ENCODE measurements around the gene DLGAP5.

Gene DLGAP5

DNA sequence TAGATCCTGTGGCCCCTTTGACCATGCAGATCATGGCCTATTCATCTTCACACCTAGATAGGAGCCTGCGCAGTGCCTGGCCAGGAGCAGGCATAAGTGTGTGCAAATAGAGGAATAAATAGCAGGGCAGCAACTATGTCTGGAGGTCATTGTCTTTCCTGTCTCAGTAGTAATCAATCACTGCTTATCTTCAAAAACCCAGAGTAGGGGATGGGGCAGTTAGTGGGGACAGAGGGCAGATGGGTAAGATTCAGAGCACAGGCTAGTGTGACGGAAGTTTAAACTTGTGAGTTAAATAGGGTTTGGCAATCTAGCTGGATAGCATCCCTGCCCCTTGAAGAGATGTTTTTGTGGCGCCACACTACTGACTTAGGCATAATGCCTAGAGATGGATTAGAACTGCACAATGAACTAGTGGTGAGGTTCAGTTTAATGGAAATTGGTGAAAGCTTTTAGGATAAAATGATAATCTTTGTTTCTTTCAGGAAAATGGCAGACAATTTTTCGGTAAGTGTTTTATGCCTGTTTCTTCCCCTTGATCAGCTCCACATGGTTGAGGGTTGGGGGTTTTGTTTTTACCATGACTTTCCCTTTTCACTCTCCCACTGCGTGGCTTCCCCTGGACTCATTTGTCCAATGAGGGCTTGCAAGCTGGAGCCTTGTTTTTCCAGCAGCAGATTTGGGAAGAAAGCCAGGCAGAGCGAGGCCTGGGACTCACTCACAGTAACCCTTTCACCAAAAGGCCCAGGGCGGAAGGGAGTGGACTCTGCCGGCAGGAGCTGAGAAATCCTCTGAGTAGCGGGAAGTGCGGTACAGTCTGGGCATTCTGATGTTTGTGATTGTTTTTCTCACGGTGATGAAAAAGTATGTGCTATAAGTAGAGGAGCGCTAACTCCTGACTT, 54.2 kb downstream of the DLGAP5 start:
- H3K4me2 ChIP-seq (ENCODE audit: low read depth, low read length) = no peak overlapping the region
- H3K79me2 ChIP-seq (ENCODE audit: low read length) = no peaks in the 10 kb centered on the region
- H3K27ac ChIP-seq (ENCODE audit: low read length) = no peak overlapping the region

DNA sequence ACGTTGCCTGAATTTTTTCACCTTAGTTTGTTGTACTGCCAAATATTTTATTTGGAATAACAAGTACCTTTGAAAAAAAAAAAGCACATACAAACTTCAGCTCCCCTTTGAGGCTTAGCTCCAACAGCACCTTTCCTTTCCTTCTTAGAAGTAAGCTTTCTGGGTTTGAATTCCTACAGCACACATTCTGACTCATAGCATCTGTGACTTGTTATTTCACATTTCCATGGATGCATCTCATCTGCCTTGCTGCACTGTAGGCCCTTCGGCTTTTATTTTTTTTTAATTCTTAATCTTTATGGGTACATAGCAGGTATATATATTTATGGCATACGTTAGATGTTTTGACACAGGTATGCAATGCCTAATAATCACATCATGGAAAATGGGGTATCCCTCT, 55.1 kb downstream of the DLGAP5 start:
- Histone ChIP-seq H2AFZ (ENCODE audit: low read length) (no peak overlapping the region), H3K4me2 (ENCODE audit: low read depth, low read length) (no peak overlapping the region), H4K20me1 (ENCODE audit: insufficient read depth, low read length) (no peaks in the 10 kb centered on the region), H3K79me2 (ENCODE audit: low read length) (no peaks in the 10 kb centered on the region), H3K27me3 (replicated peaks; ENCODE audit: insufficient read depth, low read length) (no peaks in the 10 kb centered on the region), H3K4me1 (ENCODE audit: low read length) (no peaks in the 10 kb centered on the region), H3K9ac (ENCODE audit: low read length) (no peak overlapping the region), H3F3A (ENCODE audit: insufficient read depth, low read length) (no peaks in the 10 kb centered on the region), H3K27ac (ENCODE audit: low read length) (no peak overlapping the region), H3K4me3 (ENCODE audit: low read length) (no peak overlapping the region), H3K9me2 (replicated peaks; ENCODE audit: insufficient read depth, low read length) (no peaks in the 10 kb centered on the region), H3K9me3 (replicated peaks; ENCODE audit: insufficient read depth, low read length) (no peaks in the 10 kb centered on the region), H3K36me3 (replicated peaks; ENCODE audit: insufficient read depth, low read length) (no peaks in the 10 kb centered on the region)
- DNase-seq = no peak
- TF ChIP-seq EZH2phosphoT487 (IDR thresholded peaks at IDR 0.05; ENCODE audit: low read length) (no peak), EZH2 (optimal IDR thresholded peaks at IDR 0.05; ENCODE audit: low read depth, low read length) (no peak)
- TF ChIP-seq, protein P1, sequence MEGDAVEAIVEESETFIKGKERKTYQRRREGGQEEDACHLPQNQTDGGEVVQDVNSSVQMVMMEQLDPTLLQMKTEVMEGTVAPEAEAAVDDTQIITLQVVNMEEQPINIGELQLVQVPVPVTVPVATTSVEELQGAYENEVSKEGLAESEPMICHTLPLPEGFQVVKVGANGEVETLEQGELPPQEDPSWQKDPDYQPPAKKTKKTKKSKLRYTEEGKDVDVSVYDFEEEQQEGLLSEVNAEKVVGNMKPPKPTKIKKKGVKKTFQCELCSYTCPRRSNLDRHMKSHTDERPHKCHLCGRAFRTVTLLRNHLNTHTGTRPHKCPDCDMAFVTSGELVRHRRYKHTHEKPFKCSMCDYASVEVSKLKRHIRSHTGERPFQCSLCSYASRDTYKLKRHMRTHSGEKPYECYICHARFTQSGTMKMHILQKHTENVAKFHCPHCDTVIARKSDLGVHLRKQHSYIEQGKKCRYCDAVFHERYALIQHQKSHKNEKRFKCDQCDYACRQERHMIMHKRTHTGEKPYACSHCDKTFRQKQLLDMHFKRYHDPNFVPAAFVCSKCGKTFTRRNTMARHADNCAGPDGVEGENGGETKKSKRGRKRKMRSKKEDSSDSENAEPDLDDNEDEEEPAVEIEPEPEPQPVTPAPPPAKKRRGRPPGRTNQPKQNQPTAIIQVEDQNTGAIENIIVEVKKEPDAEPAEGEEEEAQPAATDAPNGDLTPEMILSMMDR (IDR thresholded peaks at IDR 0.05; ENCODE audit: low read length) = no peak

More for the DNA sequence above, 54.2 kb downstream of the DLGAP5 start:
- no peak overlapping the region for H3K9ac ChIP-seq (ENCODE audit: low read length)
- H3K4me3 ChIP-seq (ENCODE audit: low read length) = no peak overlapping the region
- no peaks in the 10 kb centered on the region for H3F3A ChIP-seq (ENCODE audit: insufficient read depth, low read length)
- TF ChIP-seq, protein P1 (IDR thresholded peaks at IDR 0.05; ENCODE audit: low read length) = no peak
- TF ChIP-seq EZH2phosphoT487 (IDR thresholded peaks at IDR 0.05; ENCODE audit: low read length) (no peak), EZH2 (optimal IDR thresholded peaks at IDR 0.05; ENCODE audit: low read depth, low read length) (no peak)
- H3K4me1 ChIP-seq (ENCODE audit: low read length) = no peaks in the 10 kb centered on the region
- H2AFZ ChIP-seq (ENCODE audit: low read length) = no peak overlapping the region
- H3K36me3 ChIP-seq (replicated peaks; ENCODE audit: insufficient read depth, low read length) = no peaks in the 10 kb centered on the region
- no peaks in the 10 kb centered on the region for H3K27me3 ChIP-seq (replicated peaks; ENCODE audit: insufficient read depth, low read length)
- H3K9me3 ChIP-seq (replicated peaks; ENCODE audit: insufficient read depth, low read length) = no peaks in the 10 kb centered on the region
- no peaks in the 10 kb centered on the region for H4K20me1 ChIP-seq (ENCODE audit: insufficient read depth, low read length)
- DNase-seq = no peak
- no peaks in the 10 kb centered on the region for H3K9me2 ChIP-seq (replicated peaks; ENCODE audit: insufficient read depth, low read length)

DNA sequence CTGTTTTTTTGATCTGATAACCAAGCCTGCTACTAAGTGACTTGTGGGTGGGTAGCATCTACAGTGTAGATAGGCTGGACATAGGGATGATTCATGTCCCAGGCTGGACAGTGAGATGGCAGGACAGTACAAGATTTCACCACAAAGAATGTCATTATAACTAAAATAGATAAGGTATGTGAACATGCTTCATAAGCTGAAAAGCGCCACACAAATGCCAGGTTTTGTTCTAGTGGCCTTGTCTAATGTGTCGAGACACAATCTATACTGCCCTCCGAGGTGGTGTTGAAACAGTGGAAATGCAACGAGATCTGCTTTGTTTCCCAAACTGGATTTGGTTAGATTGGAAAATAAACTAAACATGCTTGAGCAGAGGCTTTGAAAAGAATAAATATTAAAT, 58.0 kb downstream of the DLGAP5 start:
- Histone ChIP-seq H3K36me3 (replicated peaks; ENCODE audit: insufficient read depth, low read length) (no peaks in the 10 kb centered on the region), H3K27me3 (replicated peaks; ENCODE audit: insufficient read depth, low read length) (no peaks in the 10 kb centered on the region), H2AFZ (ENCODE audit: low read length) (no peak overlapping the region), H3F3A (ENCODE audit: insufficient read depth, low read length) (no peaks in the 10 kb centered on the region), H4K20me1 (ENCODE audit: insufficient read depth, low read length) (no peaks in the 10 kb centered on the region), H3K9me3 (replicated peaks; ENCODE audit: insufficient read depth, low read length) (no peaks in the 10 kb centered on the region), H3K9ac (ENCODE audit: low read length) (no peak overlapping the region), H3K4me1 (ENCODE audit: low read length) (no peaks in the 10 kb centered on the region), H3K79me2 (ENCODE audit: low read length) (no peaks in the 10 kb centered on the region), H3K9me2 (replicated peaks; ENCODE audit: insufficient read depth, low read length) (no peaks in the 10 kb centered on the region), H3K4me3 (ENCODE audit: low read length) (no peak overlapping the region), H3K27ac (ENCODE audit: low read length) (no peak overlapping the region), H3K4me2 (ENCODE audit: low read depth, low read length) (no peak overlapping the region)
- no peak for DNase-seq
- no peak for TF ChIP-seq EZH2phosphoT487 (IDR thresholded peaks at IDR 0.05; ENCODE audit: low read length)
- TF ChIP-seq, protein P1 (IDR thresholded peaks at IDR 0.05; ENCODE audit: low read length) = no peak
- no peak for TF ChIP-seq EZH2 (optimal IDR thresholded peaks at IDR 0.05; ENCODE audit: low read depth, low read length)
